ENCODE results near the gene TKT. TPM values are rescaled to one million over a fixed set of nuclear protein-coding genes. Genes with fewer than 3 reads are reported as not detected.

TKT gene
- total RNA-seq, 2 experiments from 2014 or later: 315 to 323 TPM

GRCh38 chr3:53229171-53229570 is 26.7 kb downstream of the TKT start:
- Mint-ChIP-seq H3K9me3 (ENCODE audit: insufficient read depth) (no peaks in the 10 kb centered on the region), H3K36me3 (ENCODE audit: low read depth) (peaks cover 65% of the 10 kb centered on the region), H3K27me3 (ENCODE audit: low read depth) (no peaks in the 10 kb centered on the region), H3K27ac (no peak overlapping the region), H3K4me1 (ENCODE audit: low read depth) (peaks cover 8% of the 10 kb centered on the region), H3K4me3 (no peak overlapping the region)
- no peak for ATAC-seq
- POLR2A ChIA-PET: no interaction called here
- no peak for DNase-seq
- CTCF ChIA-PET: no interaction called here

GRCh38 chr3:53227993-53228885 is 27.6 kb downstream of the TKT start:
- ChIA-PET POLR2A (no interaction called here), CTCF (interaction anchor here (0.8 to 1.5 kb wide), 2 partner anchors 8 to 21 kb away, joined by 3 to 4 read pairs; no protein-coding TSS in a partner anchor)
- no peaks in the 10 kb centered on the region for H3K4me1 Mint-ChIP-seq (ENCODE audit: low read depth)
- peaks cover 62% of the 10 kb centered on the region for H3K36me3 Mint-ChIP-seq (ENCODE audit: low read depth)
- DNase-seq: no peak
- no peak overlapping the region for H3K4me3 Mint-ChIP-seq
- no peaks in the 10 kb centered on the region for H3K27me3 Mint-ChIP-seq (ENCODE audit: low read depth)
- no peaks in the 10 kb centered on the region for H3K9me3 Mint-ChIP-seq (ENCODE audit: insufficient read depth)
- ATAC-seq: no peak
- H3K27ac Mint-ChIP-seq: no peak overlapping the region

GRCh38 chr3:53226841-53227407 is 28.9 kb downstream of the TKT start:
- ATAC-seq (no peak), DNase-seq (no peak)
- Mint-ChIP-seq H3K27ac (peak overlapping the region; percentile 20), H3K9me3 (ENCODE audit: insufficient read depth) (no peaks in the 10 kb centered on the region), H3K36me3 (ENCODE audit: low read depth) (peaks cover 60% of the 10 kb centered on the region), H3K4me3 (no peak overlapping the region), H3K27me3 (ENCODE audit: low read depth) (no peaks in the 10 kb centered on the region), H3K4me1 (ENCODE audit: low read depth) (no peaks in the 10 kb centered on the region)
- POLR2A ChIA-PET: interaction anchor here (1.4 kb wide), 1 partner anchor 21 kb away, joined by 3 read pairs; no protein-coding TSS in a partner anchor
- CTCF ChIA-PET: interaction anchor here (0.7 kb wide), 1 partner anchor 121 kb away, joined by 3 read pairs; no protein-coding TSS in a partner anchor

- Mint-ChIP-seq H3K27me3 (ENCODE audit: low read depth) (no peaks in the 10 kb centered on the region), H3K27ac (no peak overlapping the region), H3K36me3 (ENCODE audit: low read depth) (peaks cover 61% of the 10 kb centered on the region), H3K4me1 (ENCODE audit: low read depth) (no peaks in the 10 kb centered on the region), H3K4me3 (no peak overlapping the region), H3K9me3 (ENCODE audit: insufficient read depth) (no peaks in the 10 kb centered on the region)
- no peak for DNase-seq
- CTCF ChIA-PET: no interaction called here
- POLR2A ChIA-PET: interaction anchor here (1.4 kb wide), 1 partner anchor 21 kb away, joined by 3 read pairs; no protein-coding TSS in a partner anchor
- no peak for ATAC-seq
Observed at GRCh38 chr3:53226142-53226840, 29.5 kb downstream of the TKT start.

GRCh38 chr3:53225651-53226050 is 30.2 kb downstream of the TKT start:
- peaks cover 61% of the 10 kb centered on the region for H3K36me3 Mint-ChIP-seq (ENCODE audit: low read depth)
- no peak for ATAC-seq
- H3K9me3 Mint-ChIP-seq (ENCODE audit: insufficient read depth): no peaks in the 10 kb centered on the region
- no peak overlapping the region for H3K4me3 Mint-ChIP-seq
- no peaks in the 10 kb centered on the region for H3K4me1 Mint-ChIP-seq (ENCODE audit: low read depth)
- H3K27ac Mint-ChIP-seq: no peak overlapping the region
- H3K27me3 Mint-ChIP-seq (ENCODE audit: low read depth): no peaks in the 10 kb centered on the region
- POLR2A ChIA-PET: no interaction called here
- CTCF ChIA-PET: no interaction called here
- no peak for DNase-seq

- no peaks in the 10 kb centered on the region for H3K27me3 Mint-ChIP-seq (ENCODE audit: low read depth)
- no peak for DNase-seq
- H3K36me3 Mint-ChIP-seq (ENCODE audit: low read depth): peaks cover 58% of the 10 kb centered on the region
- ChIA-PET POLR2A (no interaction called here), CTCF (no interaction called here)
- peaks cover under 1% of the 10 kb centered on the region for H3K4me1 Mint-ChIP-seq (ENCODE audit: low read depth)
- ATAC-seq: no peak
- H3K9me3 Mint-ChIP-seq (ENCODE audit: insufficient read depth): no peaks in the 10 kb centered on the region
- no peak overlapping the region for H3K4me3 Mint-ChIP-seq
- H3K27ac Mint-ChIP-seq: no peak overlapping the region
Observed at GRCh38 chr3:53225181-53225580, 30.6 kb downstream of the TKT start.

- Mint-ChIP-seq H3K9me3 (ENCODE audit: insufficient read depth) (no peaks in the 10 kb centered on the region), H3K4me1 (ENCODE audit: low read depth) (peaks cover 5% of the 10 kb centered on the region), H3K27ac (no peak overlapping the region), H3K36me3 (ENCODE audit: low read depth) (peaks cover 55% of the 10 kb centered on the region), H3K27me3 (ENCODE audit: low read depth) (no peaks in the 10 kb centered on the region), H3K4me3 (no peak overlapping the region)
- DNase-seq (no peak), ATAC-seq (no peak)
- POLR2A ChIA-PET: no interaction called here
- CTCF ChIA-PET: no interaction called here
Observed at GRCh38 chr3:53224536-53224935, 31.3 kb downstream of the TKT start.

- POLR2A ChIA-PET: no interaction called here
- no peak for DNase-seq
- CTCF ChIA-PET: no interaction called here
- Mint-ChIP-seq H3K9me3 (ENCODE audit: insufficient read depth) (no peaks in the 10 kb centered on the region), H3K36me3 (ENCODE audit: low read depth) (peaks cover 50% of the 10 kb centered on the region), H3K4me1 (ENCODE audit: low read depth) (peaks cover 5% of the 10 kb centered on the region), H3K27me3 (ENCODE audit: low read depth) (no peaks in the 10 kb centered on the region), H3K4me3 (no peak overlapping the region), H3K27ac (no peak overlapping the region)
- ATAC-seq: no peak
Observed at GRCh38 chr3:53224026-53224425, 31.8 kb downstream of the TKT start.

GRCh38 chr3:53223541-53223966 is 32.3 kb downstream of the TKT start:
- H3K9me3 Mint-ChIP-seq (ENCODE audit: insufficient read depth): no peaks in the 10 kb centered on the region
- no peak overlapping the region for H3K27ac Mint-ChIP-seq
- CTCF ChIA-PET: no interaction called here
- no peak for ATAC-seq
- peaks cover 5% of the 10 kb centered on the region for H3K4me1 Mint-ChIP-seq (ENCODE audit: low read depth)
- H3K36me3 Mint-ChIP-seq (ENCODE audit: low read depth): peaks cover 50% of the 10 kb centered on the region
- no peak for DNase-seq
- H3K4me3 Mint-ChIP-seq: no peak overlapping the region
- POLR2A ChIA-PET: no interaction called here
- no peaks in the 10 kb centered on the region for H3K27me3 Mint-ChIP-seq (ENCODE audit: low read depth)

GRCh38 chr3:53223025-53223424 is 32.8 kb downstream of the TKT start:
- H3K27me3 Mint-ChIP-seq (ENCODE audit: low read depth): no peaks in the 10 kb centered on the region
- H3K36me3 Mint-ChIP-seq (ENCODE audit: low read depth): peaks cover 46% of the 10 kb centered on the region
- ChIA-PET POLR2A (no interaction called here), CTCF (no interaction called here)
- no peak overlapping the region for H3K27ac Mint-ChIP-seq
- peaks cover 5% of the 10 kb centered on the region for H3K4me1 Mint-ChIP-seq (ENCODE audit: low read depth)
- no peaks in the 10 kb centered on the region for H3K9me3 Mint-ChIP-seq (ENCODE audit: insufficient read depth)
- DNase-seq (no peak), ATAC-seq (no peak)
- H3K4me3 Mint-ChIP-seq: no peak overlapping the region

GRCh38 chr3:53222183-53222901 is 33.5 kb downstream of the TKT start:
- Mint-ChIP-seq H3K27ac (peak overlapping the region; percentile 14), H3K36me3 (ENCODE audit: low read depth) (peaks cover 39% of the 10 kb centered on the region), H3K27me3 (ENCODE audit: low read depth) (no peaks in the 10 kb centered on the region), H3K4me1 (ENCODE audit: low read depth) (peaks cover 5% of the 10 kb centered on the region), H3K4me3 (no peak overlapping the region), H3K9me3 (ENCODE audit: insufficient read depth) (no peaks in the 10 kb centered on the region)
- CTCF ChIA-PET: interaction anchor here (1.1 kb wide), 1 partner anchor 22 kb away, joined by 3 read pairs; no protein-coding TSS in a partner anchor
- ATAC-seq (no peak), DNase-seq (no peak)
- POLR2A ChIA-PET: no interaction called here
